ENCODE data around the gene ETHE1.

Gene ETHE1

DNA sequence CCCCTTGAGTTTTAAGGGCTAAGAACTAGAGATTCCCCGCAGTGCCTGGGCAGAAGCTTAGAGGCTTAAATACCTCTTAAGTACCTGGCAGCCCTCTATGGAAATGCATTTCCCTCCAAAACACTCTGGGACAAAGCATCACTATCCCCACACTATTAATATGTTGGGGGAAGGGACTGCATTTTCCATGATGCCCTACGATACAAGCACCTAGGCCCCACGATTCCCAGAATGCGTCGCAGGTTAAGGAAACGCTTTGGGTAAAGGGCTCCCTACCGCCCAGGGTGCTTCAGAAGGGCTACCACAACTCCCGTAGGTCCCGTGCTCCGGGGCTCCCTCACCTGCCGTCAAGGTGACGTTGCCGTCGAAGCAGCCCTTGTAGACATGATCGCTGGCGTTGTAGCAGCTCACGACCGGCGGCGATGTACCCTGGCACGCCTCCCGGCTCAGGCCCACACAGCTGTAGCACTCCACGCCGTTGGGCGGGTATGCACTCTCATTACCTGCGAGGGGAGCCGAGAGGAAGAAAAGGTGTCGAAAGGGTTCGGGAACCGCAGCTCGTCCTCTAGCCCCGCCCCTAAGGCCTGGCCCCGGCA is 64.1 kb downstream of the ETHE1 start:
- no peak for DNase-seq

DNA sequence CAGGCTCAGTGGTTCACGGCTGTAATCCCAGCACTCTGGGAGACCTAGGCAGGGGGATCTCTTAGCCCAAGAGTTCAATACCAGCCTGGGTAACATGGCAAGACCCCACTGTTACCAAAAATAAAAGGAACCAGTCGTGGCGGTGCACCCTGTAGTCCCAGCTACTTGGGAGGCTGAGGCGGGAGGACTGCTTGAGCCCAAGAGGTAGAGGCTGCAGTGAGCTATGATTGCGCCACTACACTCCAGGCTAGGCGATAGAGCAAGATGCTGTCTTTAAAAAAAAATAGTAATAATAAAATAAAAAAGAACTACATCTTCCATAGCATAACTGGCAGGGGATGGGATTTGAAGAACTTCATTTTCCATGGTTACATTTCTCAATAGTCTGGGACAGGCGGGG is 64.6 kb downstream of the ETHE1 start:
- DNase-seq: no peak

GRCh38 chr19:43461303-43461702 is 65.7 kb downstream of the ETHE1 start:
- no peak for DNase-seq

- no peak for DNase-seq
Observed at GRCh38 chr19:43460362-43461016, 66.5 kb downstream of the ETHE1 start.

GRCh38 chr19:43457809-43458208 is 69.2 kb downstream of the ETHE1 start:
- DNase-seq: no peak

Data from activated CD4-positive, alpha-beta T cell treated with anti-CD3 and anti-CD28 coated beads, Interleukin-2, Interleukin-6, amounts not matched to agents 100 ng/mL and 50 ng/mL, durations not matched to agents 16 hours and 8 hours (primary cell).